ENCODE measurements around the gene CTRB1.
"Not testable (repeated sequence)": the region's sequence is repeated elsewhere in the genome, so short reads cannot be mapped to it uniquely, and the experiment has no call there.

The CTRB1 gene

GRCh38 chr16:75204905-75205304, 13.9 kb upstream of the CTRB1 start:
- not testable (repeated sequence) for DNase-seq

GRCh38 chr16:75205438-75205837, 13.3 kb upstream of the CTRB1 start:
- not testable (repeated sequence) for DNase-seq

GRCh38 chr16:75205961-75206748, 12.6 kb upstream of the CTRB1 start:
- not testable (repeated sequence) for DNase-seq

GRCh38 chr16:75206749-75207451, 11.9 kb upstream of the CTRB1 start, which contains the start of gene CTRB2:
TSS of gene CTRB2 (minus strand) at chr16:75207161. CDS start at chr16:75207141, 20 bp downstream.
- no peak for DNase-seq

- no peak for DNase-seq
Measured at GRCh38 chr16:75207831-75208230, 11.0 kb upstream of the CTRB1 start.

GRCh38 chr16:75208242-75208825, 10.5 kb upstream of the CTRB1 start:
- DNase-seq = no peak

- no peak for DNase-seq
Measured at GRCh38 chr16:75208861-75209505, 9.8 kb upstream of the CTRB1 start.

GRCh38 chr16:75209514-75209913, 9.3 kb upstream of the CTRB1 start:
- not testable (repeated sequence) for DNase-seq

GRCh38 chr16:75209944-75210343, 8.8 kb upstream of the CTRB1 start:
- DNase-seq = no peak

- not testable (repeated sequence) for DNase-seq
Measured at GRCh38 chr16:75211286-75211685, 7.5 kb upstream of the CTRB1 start.

GRCh38 chr16:75216127-75216526, 2.7 kb upstream of the CTRB1 start:
- DNase-seq = no peak

- no peak for DNase-seq
Measured at GRCh38 chr16:75216576-75216975, 2.2 kb upstream of the CTRB1 start.

- no peak for DNase-seq
Measured at GRCh38 chr16:75217389-75217851, 1.4 kb upstream of the CTRB1 start.

GRCh38 chr16:75219088-75219487, 300 bp downstream of the CTRB1 start:
- DNase-seq = no peak

GRCh38 chr16:75219838-75220237, 1.1 kb downstream of the CTRB1 start:
- DNase-seq = no peak

GRCh38 chr16:75222271-75222783, 3.5 kb downstream of the CTRB1 start:
- no peak for DNase-seq

- DNase-seq = not testable (repeated sequence)
Measured at GRCh38 chr16:75223129-75223528, 4.3 kb downstream of the CTRB1 start.

- DNase-seq = no peak
Measured at GRCh38 chr16:75224306-75225082, 5.7 kb downstream of the CTRB1 start.

GRCh38 chr16:75225092-75225491, 6.3 kb downstream of the CTRB1 start:
- no peak for DNase-seq

GRCh38 chr16:75225678-75226515, 7.1 kb downstream of the CTRB1 start:
- no peak for DNase-seq

All from NCI-H1092 (cell line).